MM.1S (cell line): ENCODE measurements around the gene TEK.

Experiments used
- EZH2phosphoT487 ChIP-seq: fragments of 300-600 bp; sonication (generic); IDR thresholded peaks from 2 replicates; pipeline ENCODE4 v1.6.1; 2018; ENCODE audit warnings: antibody characterized with exemption, low read length
- TF ChIP-seq, protein P1 (sequence below): fragments of 300-600 bp; sonication (generic); IDR thresholded peaks from 2 replicates; pipeline ENCODE4 v1.5.1; 2016; ENCODE audit warnings: antibody characterized with exemption, low read length, mixed read lengths

- TF ChIP-seq, protein P1, sequence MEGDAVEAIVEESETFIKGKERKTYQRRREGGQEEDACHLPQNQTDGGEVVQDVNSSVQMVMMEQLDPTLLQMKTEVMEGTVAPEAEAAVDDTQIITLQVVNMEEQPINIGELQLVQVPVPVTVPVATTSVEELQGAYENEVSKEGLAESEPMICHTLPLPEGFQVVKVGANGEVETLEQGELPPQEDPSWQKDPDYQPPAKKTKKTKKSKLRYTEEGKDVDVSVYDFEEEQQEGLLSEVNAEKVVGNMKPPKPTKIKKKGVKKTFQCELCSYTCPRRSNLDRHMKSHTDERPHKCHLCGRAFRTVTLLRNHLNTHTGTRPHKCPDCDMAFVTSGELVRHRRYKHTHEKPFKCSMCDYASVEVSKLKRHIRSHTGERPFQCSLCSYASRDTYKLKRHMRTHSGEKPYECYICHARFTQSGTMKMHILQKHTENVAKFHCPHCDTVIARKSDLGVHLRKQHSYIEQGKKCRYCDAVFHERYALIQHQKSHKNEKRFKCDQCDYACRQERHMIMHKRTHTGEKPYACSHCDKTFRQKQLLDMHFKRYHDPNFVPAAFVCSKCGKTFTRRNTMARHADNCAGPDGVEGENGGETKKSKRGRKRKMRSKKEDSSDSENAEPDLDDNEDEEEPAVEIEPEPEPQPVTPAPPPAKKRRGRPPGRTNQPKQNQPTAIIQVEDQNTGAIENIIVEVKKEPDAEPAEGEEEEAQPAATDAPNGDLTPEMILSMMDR: no peak
- TF ChIP-seq EZH2phosphoT487: no peak
Measured at GRCh38 chr9:27149651-27150050, 40.6 kb downstream of the TEK start.
